K562 (cell line): ENCODE data around the gene RPL38. TPM values are rescaled to one million over a fixed set of nuclear protein-coding genes. Genes with fewer than 3 reads are reported as not detected.

Experiments
- ATAC-seq: fragments of 200-7000 bp; cut with Tn5 transposase; 3 replicates; pipeline ENCODE4 v1.9.1; 2020; ENCODE audit warnings: moderate library complexity
- BruUV-seq: library from RNA; stranded (reverse); fragments of 400-500 nt; replicated peaks from 2 replicates; lab custom pipeline; 2021; lab: Mats Ljungman, UMichigan
- CTCF ChIA-PET: fragments of 300-600 bp; formaldehyde crosslinking; extraction: SDS; loops from one replicate; lab custom pipeline; 2021; ENCODE audit warnings: low intra/inter-chr PET ratio; lab: Yijun Ruan, JAX
- POLR2A ChIA-PET: fragments of 300-600, 350-650 bp; sonication (Branson Sonifier 250); formaldehyde crosslinking; extraction: SDS; loops from one replicate; lab custom pipeline; 2021; ENCODE audit warnings: antibody characterized with exemption, inconsistent platforms; lab: Yijun Ruan, JAX
- DNase-seq, 4 experiments: peaks; one replicate each; pipeline versions ENCODE4 v3.0.0 to v3.0.0-alpha.2; 2011 to 2018; ENCODE audit warnings: low spot score in 3 of 4, mixed read lengths in 3 of 4; ENCODE audit errors: extremely low read depth in 1 of 4
- FAIRE-seq: peaks from 2 replicates; lab custom pipeline; 2011; peaks lifted over from hg19 to GRCh38; lab: Jason Lieb, UNC
- H2AFZ ChIP-seq: 2 replicates; pipeline ENCODE4 v1.6.0; 2011; ENCODE audit warnings: low read depth, low read length, control low read depth, inconsistent platforms
- H3K27ac ChIP-seq: fragments of 200-600 bp; 3 replicates; pipeline ENCODE4 v1.8.0; 2011; ENCODE audit warnings: low read depth, mild to moderate bottlenecking, control low read depth, inconsistent platforms, low read length, moderate library complexity, mixed read lengths; ENCODE audit errors: extremely low read depth
- H3K27me3 ChIP-seq, 2 experiments: fragments of 300-600 bp in 1 of 2; 2 replicates in 1 of 2; 3 replicates in 1 of 2; pipeline versions ENCODE4 v1.6.0 to v1.8.0; 2011; ENCODE audit warnings: inconsistent platforms in 2 of 2, low read length in 2 of 2, mild to moderate bottlenecking in 1 of 2, mixed read lengths in 1 of 2, moderate library complexity in 1 of 2; ENCODE audit not compliant: control insufficient read depth in 2 of 2, insufficient read depth in 2 of 2
- H3K36me3 ChIP-seq: fragments of 300-600 bp; 3 replicates; pipeline ENCODE4 v1.8.0; 2011; ENCODE audit warnings: mild to moderate bottlenecking, low read length, inconsistent platforms; ENCODE audit not compliant: control insufficient read depth, insufficient read depth
- H3K4me1 ChIP-seq, 2 experiments: fragments of 200-600 bp in 1 of 2; replicated peaks in 1 of 2; 2 replicates in 1 of 2; 3 replicates in 1 of 2; pipeline versions ENCODE4 v1.5.1 to v1.8.0; 2011; ENCODE audit warnings: inconsistent platforms in 2 of 2, low read length in 2 of 2, mild to moderate bottlenecking in 1 of 2, mixed read lengths in 1 of 2, moderate library complexity in 1 of 2; ENCODE audit not compliant: control insufficient read depth in 2 of 2, insufficient read depth in 2 of 2
- H3K4me2 ChIP-seq: 2 replicates; pipeline ENCODE4 v1.6.1; 2011; ENCODE audit warnings: low read length, control low read depth, inconsistent platforms, mixed read lengths; ENCODE audit not compliant: insufficient read depth
- H3K4me3 ChIP-seq: fragments of 200-600 bp; sonication (generic), shearing (Covaris generic); 2 replicates; pipeline ENCODE4 v1.5.1; 2016; ENCODE audit warnings: control low read depth, inconsistent platforms
- H3K79me2 ChIP-seq: fragments of 200-600 bp; 3 replicates; pipeline ENCODE4 v1.8.0; 2011; ENCODE audit warnings: low read length, inconsistent platforms; ENCODE audit not compliant: control insufficient read depth, insufficient read depth
- H3K9ac ChIP-seq, 2 experiments: 2 replicates each; pipeline versions ENCODE4 v1.6.0 to v1.6.1; 2011; ENCODE audit warnings: low read depth in 2 of 2, low read length in 2 of 2, control low read depth in 1 of 2, inconsistent platforms in 1 of 2, mild to moderate bottlenecking in 1 of 2, mixed read lengths in 1 of 2; ENCODE audit not compliant: insufficient read depth in 1 of 2
- H3K9me1 ChIP-seq: one replicate; pipeline ENCODE4 v1.6.0; 2011; ENCODE audit warnings: inconsistent platforms, mild to moderate bottlenecking, low read length, moderate library complexity; ENCODE audit not compliant: control insufficient read depth, insufficient read depth
- H3K9me3 ChIP-seq: replicated peaks from 2 replicates; pipeline ENCODE4 v1.5.1; 2011; ENCODE audit warnings: low read depth, low read length, inconsistent platforms; ENCODE audit not compliant: control insufficient read depth, insufficient read depth
- H4K20me1 ChIP-seq: replicated peaks from 2 replicates; pipeline ENCODE4 v1.6.1; 2011; ENCODE audit warnings: low read length, inconsistent platforms, mixed read lengths; ENCODE audit not compliant: control insufficient read depth, insufficient read depth
- ATF4 ChIP-seq: fragments of 450-650 bp; formaldehyde crosslinking; IDR thresholded peaks from 2 replicates; pipeline ENCODE4 v1.4.0; 2022; ENCODE audit warnings: mild to moderate bottlenecking, moderate library complexity
- CBFA2T2 ChIP-seq: fragments of 450-650 bp; conservative IDR thresholded peaks from 2 replicates; pipeline ENCODE4 v1.6.1; 2017; ENCODE audit warnings: mild to moderate bottlenecking
- CXXC5 ChIP-seq: fragments of 250-450 bp; sonication (Bioruptor Pico); IDR thresholded peaks from 2 replicates; pipeline ENCODE4 v1.8.0; 2022; ENCODE audit warnings: inconsistent platforms, mild to moderate bottlenecking, moderate library complexity
- E2F3 ChIP-seq: fragments of 250-450 bp; sonication (Bioruptor Pico); IDR thresholded peaks from 2 replicates; pipeline ENCODE4 v1.4.0; 2020; ENCODE audit warnings: mild to moderate bottlenecking
- ELK3 ChIP-seq: fragments of 450-650 bp; formaldehyde crosslinking; IDR thresholded peaks from 2 replicates; pipeline ENCODE4 v1.4.0; 2020; ENCODE audit warnings: mild to moderate bottlenecking
- FOXA3 ChIP-seq, 2 experiments: fragments of 450-650 bp in 1 of 2; sonication (generic) in 1 of 2; formaldehyde crosslinking; IDR thresholded peaks in 1 of 2; conservative IDR thresholded peaks in 1 of 2; 2 replicates each; pipeline versions ENCODE4 v1.4.0 to v1.8.0; 2020 to 2022; ENCODE audit warnings: mild to moderate bottlenecking in 2 of 2, missing genetic modification reagents in 1 of 2
- FOXP4 ChIP-seq: sonication (generic); formaldehyde crosslinking; IDR thresholded peaks from 2 replicates; pipeline ENCODE4 v1.8.0; 2022; ENCODE audit warnings: mild to moderate bottlenecking, missing genetic modification reagents, borderline replicate concordance
- ILF3 ChIP-seq: fragments of 450-650 bp; IDR thresholded peaks from 2 replicates; pipeline ENCODE4 v1.6.1; 2018; ENCODE audit warnings: antibody characterized with exemption, mild to moderate bottlenecking, moderate library complexity, borderline replicate concordance
- ILK ChIP-seq: fragments of 450-650 bp; IDR thresholded peaks from 2 replicates; pipeline ENCODE4 v1.6.1; 2016; ENCODE audit warnings: missing genetic modification characterization, low read depth, mild to moderate bottlenecking, missing compliant biosample characterization, moderate library complexity, borderline replicate concordance
- LARP7 ChIP-seq: fragments of 450-650 bp; IDR thresholded peaks from 2 replicates; pipeline ENCODE4 v1.6.1; 2016
- NELFE ChIP-seq: IDR thresholded peaks from 2 replicates; pipeline ENCODE4 v1.6.1; 2011; ENCODE audit warnings: mild to moderate bottlenecking; ENCODE audit not compliant: insufficient read depth, insufficient read length
- PHTF2 ChIP-seq: fragments of 250-450 bp; sonication (Bioruptor Pico); IDR thresholded peaks from 2 replicates; pipeline ENCODE4 v1.5.0; 2021; ENCODE audit warnings: mild to moderate bottlenecking
- SAFB ChIP-seq: fragments of 200-400 bp; formaldehyde crosslinking; IDR thresholded peaks from 2 replicates; pipeline ENCODE4 v1.6.1; 2017; ENCODE audit warnings: low read depth, low read length, borderline replicate concordance
- USF1 ChIP-seq: sonication (generic); formaldehyde crosslinking; IDR thresholded peaks from 2 replicates; pipeline ENCODE4 v1.9.0; 2022; ENCODE audit warnings: mild to moderate bottlenecking, missing genetic modification reagents
- ZFX ChIP-seq: sonication (generic); formaldehyde crosslinking; IDR thresholded peaks from 2 replicates; pipeline ENCODE4 v1.8.0; 2022; ENCODE audit warnings: mild to moderate bottlenecking, missing genetic modification reagents, moderate library complexity
- ZNF445 ChIP-seq: fragments of 250-450 bp; sonication (Bioruptor Pico); IDR thresholded peaks from 2 replicates; pipeline ENCODE4 v1.4.0; 2020; ENCODE audit warnings: low read depth, mild to moderate bottlenecking, moderate library complexity
- WGBS: fragments of 100-300 bp; shearing (Covaris generic); methylation state at CpG from one replicate; pipeline ENCODE4 v1.1.6; 2016; ENCODE audit warnings: low coverage, mixed read lengths; ENCODE audit not compliant: insufficient coverage; ENCODE audit errors: missing lambda C conversion rate; 5-methylcytosine and 5-hydroxymethylcytosine counted together
- in situ Hi-C: fragments of 300-500 bp; cut with MboI; formaldehyde crosslinking; loops from 4 replicates; pipeline ENCODE4 v1.15.0; 2018; ENCODE audit warnings: inconsistent platforms, mixed read lengths
- intact Hi-C: fragments of 100-400 bp; cut with micrococcal nuclease; formaldehyde crosslinking; loops from 2 replicates; pipeline ENCODE4 v1.14.2; 2022
- polyA plus RNA-seq, 8 experiments: library from polyadenylated mRNA; depleted of rRNA in 4 of 8; stranded (reverse) in 5 of 8; unstranded in 3 of 8; fragments of >200 nt; fragmentation: Nextera tagmentation in 2 of 8; fragmentation: Illumina TruSeq in 1 of 8; extraction: Ambion mirVana in 2 of 8; extraction: Trizol in 1 of 8; gene quantifications; 2 replicates each; pipeline versions ENCODE4 v1.2.1 to v1.2.3, GENCODE V29; 2011 to 2014; ENCODE audit warnings: inconsistent platforms in 1 of 8, missing spikeins in 1 of 8
- total RNA-seq, 7 experiments: library from RNA; depleted of rRNA in 6 of 7; stranded (reverse); fragments of >200 nt in 6 of 7; fragmentation: Illumina TruSeq in 2 of 7; extraction: Trizol in 2 of 7; gene quantifications; 2 replicates each; pipeline versions ENCODE4 v1.2.1 to v1.2.3, GENCODE V29; 2011 to 2021; ENCODE audit warnings: low replicate concordance in 1 of 7
- TF ChIP-seq, protein P1 (sequence below): fragments of 450-650 bp; conservative IDR thresholded peaks from 2 replicates; pipeline ENCODE4 v1.6.1; 2016; ENCODE audit warnings: missing genetic modification characterization, low read depth, mild to moderate bottlenecking, control low read depth, missing compliant biosample characterization

RPL38 gene
- total and polyA plus RNA-seq, 9 of the 15 experiments (the other 6 are each of a cell fraction or from before 2014, with no cell fraction given) = 1,224 to 3,864 (median 1,939) TPM

GRCh38 chr17:74241431-74241830 lies 38.0 kb downstream of the RPL38 start:
- no peak overlapping the region for H3K4me3 ChIP-seq
- no peak overlapping the region for H3K9ac ChIP-seq
- in situ Hi-C loops = no loop called here
- no peaks in the 10 kb centered on the region for H3K9me1 ChIP-seq
- POLR2A ChIA-PET = interaction anchor here (0.6 to 0.7 kb wide), 2 partner anchors 9 to 47 kb away, joined by 3 read pairs; no protein-coding TSS in a partner anchor
- 12% methylated on average over 9 of the region's 10 CpGs for WGBS
- BruUV-seq = no TSS peak
- peaks cover 0 to 16% of the 10 kb centered on the region in 2 experiments; a peak in 2 of 5 replicates for H3K27me3 ChIP-seq
- intact Hi-C loops = no loop called here
- H3K27ac ChIP-seq = no peak overlapping the region
- FAIRE-seq (no peak), DNase-seq (no peak), ATAC-seq (no peak)
- peaks cover 0 to 15% of the 10 kb centered on the region in 2 experiments; a peak in 2 of 5 replicates for H3K4me1 ChIP-seq
- H3K36me3 ChIP-seq = no peaks in the 10 kb centered on the region
- H3K9me3 ChIP-seq = no peaks in the 10 kb centered on the region
- H4K20me1 ChIP-seq = no peaks in the 10 kb centered on the region
- no peak overlapping the region for H3K4me2 ChIP-seq
- H2AFZ ChIP-seq = no peak overlapping the region
- CTCF ChIA-PET = no interaction called here
- no peaks in the 10 kb centered on the region for H3K79me2 ChIP-seq
- no peak for TF ChIP-seq PHTF2 (CRISPR knock-in tag)
- no peak for TF ChIP-seq CBFA2T2
- TF ChIP-seq USF1 (CRISPR knock-in tag) = no peak
- TF ChIP-seq ELK3 (CRISPR knock-in tag) = no peak
- no peak for TF ChIP-seq ATF4 (CRISPR knock-in tag)
- TF ChIP-seq SAFB = no peak
- TF ChIP-seq LARP7 = no peak
- TF ChIP-seq E2F3 = no peak
- TF ChIP-seq, protein P1, sequence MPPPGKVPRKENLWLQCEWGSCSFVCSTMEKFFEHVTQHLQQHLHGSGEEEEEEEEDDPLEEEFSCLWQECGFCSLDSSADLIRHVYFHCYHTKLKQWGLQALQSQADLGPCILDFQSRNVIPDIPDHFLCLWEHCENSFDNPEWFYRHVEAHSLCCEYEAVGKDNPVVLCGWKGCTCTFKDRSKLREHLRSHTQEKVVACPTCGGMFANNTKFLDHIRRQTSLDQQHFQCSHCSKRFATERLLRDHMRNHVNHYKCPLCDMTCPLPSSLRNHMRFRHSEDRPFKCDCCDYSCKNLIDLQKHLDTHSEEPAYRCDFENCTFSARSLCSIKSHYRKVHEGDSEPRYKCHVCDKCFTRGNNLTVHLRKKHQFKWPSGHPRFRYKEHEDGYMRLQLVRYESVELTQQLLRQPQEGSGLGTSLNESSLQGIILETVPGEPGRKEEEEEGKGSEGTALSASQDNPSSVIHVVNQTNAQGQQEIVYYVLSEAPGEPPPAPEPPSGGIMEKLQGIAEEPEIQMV = no peak
- no peak for TF ChIP-seq ILF3
- TF ChIP-seq CXXC5 (CRISPR knock-in tag) = no peak
- TF ChIP-seq ILK = no peak
- TF ChIP-seq NELFE = no peak
- TF ChIP-seq FOXA3 (CRISPR knock-in tag; conservative IDR thresholded peaks at IDR 0.05 in 1 of 2, IDR thresholded peaks at IDR 0.05 in 1 of 2) = no peak
- no peak for TF ChIP-seq ZNF445 (CRISPR knock-in tag)
- no peak for TF ChIP-seq ZFX (CRISPR knock-in tag)
- TF ChIP-seq FOXP4 (CRISPR knock-in tag) = no peak
